ENCODE measurements around the gene RPS10.

Gene RPS10

GRCh38 chr6:34473967-34474366 is 48.1 kb upstream of the RPS10 start:
- Histone ChIP-seq H3K27ac (replicated peaks) (no peak overlapping the region), H3K27me3 (ENCODE audit: insufficient read depth, poor library complexity, severe bottlenecking) (no peaks in the 10 kb centered on the region), H3K4me3 (replicated peaks; ENCODE audit: insufficient read depth, low read length) (no peak overlapping the region)
- TF ChIP-seq CTCF (IDR thresholded peaks at IDR 0.05; ENCODE audit: insufficient read depth, low read length) (no peak), POLR2AphosphoS5 (IDR thresholded peaks at IDR 0.05; ENCODE audit: low read depth) (no peak), REST (IDR thresholded peaks at IDR 0.05; ENCODE audit: insufficient replicate concordance, low read depth) (no peak), GABPA (IDR thresholded peaks at IDR 0.05; ENCODE audit: low read depth) (no peak), SPI1 (IDR thresholded peaks at IDR 0.05; ENCODE audit: borderline replicate concordance, low read depth) (no peak)
- DNase-seq (ENCODE audit: low read depth in 1 of 2, low spot score in 1 of 2) = no peak

GRCh38 chr6:34472425-34472824 is 46.6 kb upstream of the RPS10 start:
- Histone ChIP-seq H3K4me3 (replicated peaks; ENCODE audit: insufficient read depth, low read length) (no peak overlapping the region), H3K27me3 (ENCODE audit: insufficient read depth, poor library complexity, severe bottlenecking) (no peaks in the 10 kb centered on the region), H3K27ac (replicated peaks) (no peak overlapping the region)
- DNase-seq (ENCODE audit: low read depth in 1 of 2, low spot score in 1 of 2) = no peak
- TF ChIP-seq REST (IDR thresholded peaks at IDR 0.05; ENCODE audit: insufficient replicate concordance, low read depth) (no peak), GABPA (IDR thresholded peaks at IDR 0.05; ENCODE audit: low read depth) (no peak), POLR2AphosphoS5 (IDR thresholded peaks at IDR 0.05; ENCODE audit: low read depth) (no peak), CTCF (IDR thresholded peaks at IDR 0.05; ENCODE audit: insufficient read depth, low read length) (no peak), SPI1 (IDR thresholded peaks at IDR 0.05; ENCODE audit: borderline replicate concordance, low read depth) (no peak)

- Histone ChIP-seq H3K4me3 (replicated peaks; ENCODE audit: insufficient read depth, low read length) (no peak overlapping the region), H3K27ac (replicated peaks) (no peak overlapping the region), H3K27me3 (ENCODE audit: insufficient read depth, poor library complexity, severe bottlenecking) (peaks cover 16% of the 10 kb centered on the region)
- DNase-seq (ENCODE audit: low read depth in 1 of 2, low spot score in 1 of 2) = no peak
- TF ChIP-seq SPI1 (IDR thresholded peaks at IDR 0.05; ENCODE audit: borderline replicate concordance, low read depth) = no peak
- no peak for TF ChIP-seq GABPA (IDR thresholded peaks at IDR 0.05; ENCODE audit: low read depth)
- TF ChIP-seq REST (IDR thresholded peaks at IDR 0.05; ENCODE audit: insufficient replicate concordance, low read depth) = no peak
- no peak for TF ChIP-seq POLR2AphosphoS5 (IDR thresholded peaks at IDR 0.05; ENCODE audit: low read depth)
- TF ChIP-seq CTCF (IDR thresholded peaks at IDR 0.05; ENCODE audit: insufficient read depth, low read length) = no peak
These were observed 43.6 kb upstream of the RPS10 start for GRCh38 chr6:34469499-34469898.

Measured in HL-60 (cell line).